ENCODE results near the gene RAP1A.
"Not testable (repeated sequence)": the region's sequence is repeated elsewhere in the genome, so short reads cannot be mapped to it uniquely, and the experiment has no call there.

Gene RAP1A

GRCh38 chr1:111625276-111625675 lies 5.7 kb downstream of the RAP1A start:
- TF ChIP-seq CTCF (IDR thresholded peaks at IDR 0.05; ENCODE audit: low read depth, low read length, missing control alignments) = no peak
- in situ Hi-C loops (cut with HindIII; ENCODE audit: low pct_ligation_motif_present, low sequenced_read_pairs) = no loop called here
- DNase-seq = no peak
- no peaks in the 10 kb centered on the region for H3K27me3 ChIP-seq (replicated peaks)
- no peak overlapping the region for H3K27ac ChIP-seq
- no peaks in the 10 kb centered on the region for H3K36me3 ChIP-seq (replicated peaks)
- H3K4me3 ChIP-seq (ENCODE audit: low read depth, low read length) = no peak overlapping the region

- Histone ChIP-seq H3K4me3 (ENCODE audit: low read depth, low read length) (no peak overlapping the region), H3K27ac (no peak overlapping the region), H3K36me3 (replicated peaks) (no peaks in the 10 kb centered on the region), H3K27me3 (replicated peaks) (no peaks in the 10 kb centered on the region)
- in situ Hi-C loops (cut with HindIII; ENCODE audit: low pct_ligation_motif_present, low sequenced_read_pairs) = no loop called here
- DNase-seq = no peak
- TF ChIP-seq CTCF (IDR thresholded peaks at IDR 0.05; ENCODE audit: low read depth, low read length, missing control alignments) = no peak
Measured at GRCh38 chr1:111628153-111628552, 8.6 kb downstream of the RAP1A start.

GRCh38 chr1:111629190-111629954 lies 9.8 kb downstream of the RAP1A start:
- in situ Hi-C loops (cut with HindIII; ENCODE audit: low pct_ligation_motif_present, low sequenced_read_pairs) = no loop called here
- Histone ChIP-seq H3K4me3 (ENCODE audit: low read depth, low read length) (no peak overlapping the region), H3K36me3 (replicated peaks) (no peaks in the 10 kb centered on the region), H3K27ac (no peak overlapping the region), H3K27me3 (replicated peaks) (no peaks in the 10 kb centered on the region)
- TF ChIP-seq CTCF (IDR thresholded peaks at IDR 0.05; ENCODE audit: low read depth, low read length, missing control alignments) = no peak
- DNase-seq = no peak

GRCh38 chr1:111630567-111630966 lies 11.0 kb downstream of the RAP1A start:
- no peaks in the 10 kb centered on the region for H3K36me3 ChIP-seq (replicated peaks)
- no peaks in the 10 kb centered on the region for H3K27me3 ChIP-seq (replicated peaks)
- no peak for TF ChIP-seq CTCF (IDR thresholded peaks at IDR 0.05; ENCODE audit: low read depth, low read length, missing control alignments)
- no peak overlapping the region for H3K4me3 ChIP-seq (ENCODE audit: low read depth, low read length)
- no peak overlapping the region for H3K27ac ChIP-seq
- DNase-seq = no peak
- in situ Hi-C loops (cut with HindIII; ENCODE audit: low pct_ligation_motif_present, low sequenced_read_pairs) = no loop called here

- DNase-seq = no peak
- Histone ChIP-seq H3K4me3 (ENCODE audit: low read depth, low read length) (no peak overlapping the region), H3K27me3 (replicated peaks) (no peaks in the 10 kb centered on the region), H3K36me3 (replicated peaks) (no peaks in the 10 kb centered on the region), H3K27ac (no peak overlapping the region)
- no peak for TF ChIP-seq CTCF (IDR thresholded peaks at IDR 0.05; ENCODE audit: low read depth, low read length, missing control alignments)
- in situ Hi-C loops (cut with HindIII; ENCODE audit: low pct_ligation_motif_present, low sequenced_read_pairs) = no loop called here
Measured at GRCh38 chr1:111631502-111631901, 11.9 kb downstream of the RAP1A start.

GRCh38 chr1:111632771-111633170 lies 13.2 kb downstream of the RAP1A start:
- H3K27ac ChIP-seq; H3K4me3 ChIP-seq (ENCODE audit: low read depth, low read length); H3K27me3 ChIP-seq (replicated peaks); DNase-seq; in situ Hi-C loops (cut with HindIII; ENCODE audit: low pct_ligation_motif_present, low sequenced_read_pairs); H3K36me3 ChIP-seq (replicated peaks): not testable (repeated sequence)
